Measurements from ENCODE around the gene GPR142.

Gene GPR142

GRCh38 chr17:74354123-74354522 lies 13.2 kb upstream of the GPR142 start:
- DNase-seq: peak; percentile 35

GRCh38 chr17:74354561-74354960 lies 12.7 kb upstream of the GPR142 start:
- H2AFZ ChIP-seq (ENCODE audit: low read depth, low read length): no peak overlapping the region
- no peaks in the 10 kb centered on the region for H3K4me1 ChIP-seq (ENCODE audit: insufficient read depth, low read length)
- peaks cover 14% of the 10 kb centered on the region for H4K20me1 ChIP-seq (ENCODE audit: insufficient read depth, low read length)
- ATAC-seq (ENCODE audit: insufficient read depth, low read depth) (no peak), DNase-seq (no peak)
- no peak overlapping the region for H3K9ac ChIP-seq (ENCODE audit: low read depth, low read length)
- H3K9me3 ChIP-seq (ENCODE audit: insufficient read depth, low read length, severe bottlenecking): no peaks in the 10 kb centered on the region
- no peaks in the 10 kb centered on the region for H3K79me2 ChIP-seq (ENCODE audit: insufficient read depth, low read length)
- H3K27ac ChIP-seq (ENCODE audit: low read length): no peak overlapping the region
- H3K4me3 ChIP-seq (ENCODE audit: low read depth in 1 of 2, low read length in 2 of 2): no peak overlapping the region
- no peak overlapping the region for H3K4me2 ChIP-seq (ENCODE audit: insufficient read depth, low read length)
- TF ChIP-seq EZH2 (IDR thresholded peaks at IDR 0.05; ENCODE audit: borderline replicate concordance, low read depth, low read length, severe bottlenecking): no peak
- TF ChIP-seq CTCF (IDR thresholded peaks at IDR 0.05; ENCODE audit: borderline replicate concordance, extremely low read depth, low read length, poor library complexity, severe bottlenecking): no peak
- H3K27me3 ChIP-seq (ENCODE audit: insufficient read depth, low read length, poor library complexity): peaks cover 20% of the 10 kb centered on the region
- H3K36me3 ChIP-seq (ENCODE audit: insufficient read depth, low read length): no peaks in the 10 kb centered on the region

More at GRCh38 chr17:74354123-74354522, 13.2 kb upstream of the GPR142 start:
- Histone ChIP-seq H3K9ac (ENCODE audit: low read depth, low read length) (no peak overlapping the region), H3K36me3 (ENCODE audit: insufficient read depth, low read length) (no peaks in the 10 kb centered on the region), H3K4me1 (ENCODE audit: insufficient read depth, low read length) (no peaks in the 10 kb centered on the region), H3K27ac (ENCODE audit: low read length) (no peak overlapping the region), H3K4me3 (ENCODE audit: low read depth in 1 of 2, low read length in 2 of 2) (no peak overlapping the region), H4K20me1 (ENCODE audit: insufficient read depth, low read length) (peaks cover 14% of the 10 kb centered on the region), H3K9me3 (ENCODE audit: insufficient read depth, low read length, severe bottlenecking) (no peaks in the 10 kb centered on the region), H2AFZ (ENCODE audit: low read depth, low read length) (no peak overlapping the region), H3K4me2 (ENCODE audit: insufficient read depth, low read length) (no peak overlapping the region), H3K79me2 (ENCODE audit: insufficient read depth, low read length) (no peaks in the 10 kb centered on the region), H3K27me3 (ENCODE audit: insufficient read depth, low read length, poor library complexity) (peaks cover 20% of the 10 kb centered on the region)
- peak; percentile 69 for ATAC-seq (ENCODE audit: insufficient read depth, low read depth)
- TF ChIP-seq EZH2 (IDR thresholded peaks at IDR 0.05; ENCODE audit: borderline replicate concordance, low read depth, low read length, severe bottlenecking) (no peak), CTCF (IDR thresholded peaks at IDR 0.05; ENCODE audit: borderline replicate concordance, extremely low read depth, low read length, poor library complexity, severe bottlenecking) (peak; percentile 67)

- H3K36me3 ChIP-seq (ENCODE audit: insufficient read depth, low read length): no peaks in the 10 kb centered on the region
- H4K20me1 ChIP-seq (ENCODE audit: insufficient read depth, low read length): peaks cover 14% of the 10 kb centered on the region
- DNase-seq (no peak), ATAC-seq (ENCODE audit: insufficient read depth, low read depth) (no peak)
- no peak overlapping the region for H3K4me2 ChIP-seq (ENCODE audit: insufficient read depth, low read length)
- no peak overlapping the region for H3K4me3 ChIP-seq (ENCODE audit: low read depth in 1 of 2, low read length in 2 of 2)
- H3K9me3 ChIP-seq (ENCODE audit: insufficient read depth, low read length, severe bottlenecking): no peaks in the 10 kb centered on the region
- H3K4me1 ChIP-seq (ENCODE audit: insufficient read depth, low read length): no peaks in the 10 kb centered on the region
- no peaks in the 10 kb centered on the region for H3K79me2 ChIP-seq (ENCODE audit: insufficient read depth, low read length)
- H3K27ac ChIP-seq (ENCODE audit: low read length): no peak overlapping the region
- peaks cover 20% of the 10 kb centered on the region for H3K27me3 ChIP-seq (ENCODE audit: insufficient read depth, low read length, poor library complexity)
- no peak overlapping the region for H2AFZ ChIP-seq (ENCODE audit: low read depth, low read length)
- no peak overlapping the region for H3K9ac ChIP-seq (ENCODE audit: low read depth, low read length)
- no peak for TF ChIP-seq EZH2 (IDR thresholded peaks at IDR 0.05; ENCODE audit: borderline replicate concordance, low read depth, low read length, severe bottlenecking)
- no peak for TF ChIP-seq CTCF (IDR thresholded peaks at IDR 0.05; ENCODE audit: borderline replicate concordance, extremely low read depth, low read length, poor library complexity, severe bottlenecking)
These were observed 12.2 kb upstream of the GPR142 start for GRCh38 chr17:74355065-74355464.
